ENCODE measurements around the gene DYNC1LI2.

DNA sequence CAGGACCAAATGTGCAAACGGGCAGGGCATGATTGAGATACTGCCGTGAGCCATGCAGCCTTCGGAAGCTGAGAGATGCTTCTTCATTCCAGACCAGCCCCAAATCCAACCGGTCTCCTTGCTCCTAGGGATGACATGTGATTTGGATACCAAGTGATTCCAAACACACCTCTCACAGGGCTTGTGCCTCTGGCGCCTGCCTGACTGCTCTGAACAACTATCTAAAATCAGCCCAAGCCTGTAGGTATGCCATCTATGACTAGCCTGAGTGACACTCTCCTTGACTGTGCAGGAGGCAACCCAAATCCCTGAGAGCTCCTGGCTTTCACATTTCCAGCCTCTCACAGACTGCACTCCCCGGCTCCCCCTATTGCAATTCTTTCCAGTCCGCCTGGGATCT is 20.3 kb downstream of the DYNC1LI2 start:
- TF ChIP-seq, protein P1, sequence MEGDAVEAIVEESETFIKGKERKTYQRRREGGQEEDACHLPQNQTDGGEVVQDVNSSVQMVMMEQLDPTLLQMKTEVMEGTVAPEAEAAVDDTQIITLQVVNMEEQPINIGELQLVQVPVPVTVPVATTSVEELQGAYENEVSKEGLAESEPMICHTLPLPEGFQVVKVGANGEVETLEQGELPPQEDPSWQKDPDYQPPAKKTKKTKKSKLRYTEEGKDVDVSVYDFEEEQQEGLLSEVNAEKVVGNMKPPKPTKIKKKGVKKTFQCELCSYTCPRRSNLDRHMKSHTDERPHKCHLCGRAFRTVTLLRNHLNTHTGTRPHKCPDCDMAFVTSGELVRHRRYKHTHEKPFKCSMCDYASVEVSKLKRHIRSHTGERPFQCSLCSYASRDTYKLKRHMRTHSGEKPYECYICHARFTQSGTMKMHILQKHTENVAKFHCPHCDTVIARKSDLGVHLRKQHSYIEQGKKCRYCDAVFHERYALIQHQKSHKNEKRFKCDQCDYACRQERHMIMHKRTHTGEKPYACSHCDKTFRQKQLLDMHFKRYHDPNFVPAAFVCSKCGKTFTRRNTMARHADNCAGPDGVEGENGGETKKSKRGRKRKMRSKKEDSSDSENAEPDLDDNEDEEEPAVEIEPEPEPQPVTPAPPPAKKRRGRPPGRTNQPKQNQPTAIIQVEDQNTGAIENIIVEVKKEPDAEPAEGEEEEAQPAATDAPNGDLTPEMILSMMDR (IDR thresholded peaks at IDR 0.05; ENCODE audit: low read depth, low read length) = no peak
- TF ChIP-seq EZH2phosphoT487 (IDR thresholded peaks at IDR 0.05; ENCODE audit: low read depth) = no peak
